HCT116 (cell line): ENCODE measurements around the gene SLC66A2.

Experiments used
- CEBPB ChIP-seq: IDR thresholded peaks from 2 replicates; pipeline ENCODE4 v1.6.1; 2012; ENCODE audit warnings: low read depth
- CTCF ChIP-seq, 3 experiments: fragments of 200-600 bp in 1 of 3; sonication (generic) in 1 of 3; IDR thresholded peaks in 2 of 3; conservative IDR thresholded peaks in 1 of 3; 2 replicates each; pipeline ENCODE4 v1.5.1; 2012 to 2017; ENCODE audit warnings: low read depth in 2 of 3, low read length in 2 of 3, antibody characterized with exemption in 1 of 3, borderline replicate concordance in 1 of 3, control low read depth in 1 of 3, mild to moderate bottlenecking in 1 of 3, mixed read lengths in 1 of 3, mixed run types in 1 of 3, moderate library complexity in 1 of 3; ENCODE audit not compliant: insufficient read depth in 1 of 3
- EZH2 ChIP-seq: fragments of 200-600 bp; sonication (generic); IDR thresholded peaks from 2 replicates; pipeline ENCODE4 v1.6.1; 2017; ENCODE audit warnings: antibody characterized with exemption, mixed run types
- EZH2phosphoT487 ChIP-seq: fragments of 200-600 bp; IDR thresholded peaks from 2 replicates; pipeline ENCODE4 v1.6.1; 2018; ENCODE audit warnings: antibody characterized with exemption, borderline replicate concordance
- MAX ChIP-seq: IDR thresholded peaks from 2 replicates; pipeline ENCODE4 v1.6.1; 2012
- POLR2A ChIP-seq: IDR thresholded peaks from 2 replicates; pipeline ENCODE4 v1.7.0; 2011; ENCODE audit warnings: borderline replicate concordance; ENCODE audit not compliant: insufficient read depth, insufficient read length; ENCODE audit errors: extremely low read depth
- POLR2AphosphoS5 ChIP-seq: IDR thresholded peaks from 2 replicates; pipeline ENCODE4 v1.6.1; 2011; ENCODE audit warnings: mild to moderate bottlenecking, low read depth, low read length, moderate library complexity
- RAD21 ChIP-seq: IDR thresholded peaks from 2 replicates; pipeline ENCODE4 v1.6.1; 2012; ENCODE audit warnings: low read depth, mild to moderate bottlenecking
- REST ChIP-seq: IDR thresholded peaks from 2 replicates; pipeline ENCODE4 v1.6.1; 2012; ENCODE audit warnings: low read depth
- YY1 ChIP-seq: IDR thresholded peaks from 2 replicates; pipeline ENCODE4 v1.6.1; 2011; ENCODE audit warnings: low read length, low read depth, moderate library complexity, mild to moderate bottlenecking; ENCODE audit not compliant: insufficient replicate concordance; ENCODE audit errors: extremely low read depth
- ZBTB33 ChIP-seq: IDR thresholded peaks from 2 replicates; pipeline ENCODE4 v1.6.1; 2011; ENCODE audit warnings: mild to moderate bottlenecking, low read length, moderate library complexity; ENCODE audit not compliant: insufficient replicate concordance; ENCODE audit errors: extremely low read depth

GRCh38 chr18:79902640-79903039 is 48.8 kb downstream of the SLC66A2 start:
- TF ChIP-seq EZH2 (no peak), CTCF (IDR thresholded peaks at IDR 0.05 in 2 of 3, conservative IDR thresholded peaks at IDR 0.05 in 1 of 3; ENCODE audit: borderline replicate concordance in 1 of 3, insufficient read depth in 1 of 3, low read depth in 2 of 3, low read length in 2 of 3) (no peak), YY1 (no peak), POLR2A (no peak), EZH2phosphoT487 (no peak), RAD21 (no peak), MAX (no peak), REST (no peak), CEBPB (no peak), POLR2AphosphoS5 (no peak), ZBTB33 (no peak)
